Measurements from ENCODE around the gene AP1G2.

DNA sequence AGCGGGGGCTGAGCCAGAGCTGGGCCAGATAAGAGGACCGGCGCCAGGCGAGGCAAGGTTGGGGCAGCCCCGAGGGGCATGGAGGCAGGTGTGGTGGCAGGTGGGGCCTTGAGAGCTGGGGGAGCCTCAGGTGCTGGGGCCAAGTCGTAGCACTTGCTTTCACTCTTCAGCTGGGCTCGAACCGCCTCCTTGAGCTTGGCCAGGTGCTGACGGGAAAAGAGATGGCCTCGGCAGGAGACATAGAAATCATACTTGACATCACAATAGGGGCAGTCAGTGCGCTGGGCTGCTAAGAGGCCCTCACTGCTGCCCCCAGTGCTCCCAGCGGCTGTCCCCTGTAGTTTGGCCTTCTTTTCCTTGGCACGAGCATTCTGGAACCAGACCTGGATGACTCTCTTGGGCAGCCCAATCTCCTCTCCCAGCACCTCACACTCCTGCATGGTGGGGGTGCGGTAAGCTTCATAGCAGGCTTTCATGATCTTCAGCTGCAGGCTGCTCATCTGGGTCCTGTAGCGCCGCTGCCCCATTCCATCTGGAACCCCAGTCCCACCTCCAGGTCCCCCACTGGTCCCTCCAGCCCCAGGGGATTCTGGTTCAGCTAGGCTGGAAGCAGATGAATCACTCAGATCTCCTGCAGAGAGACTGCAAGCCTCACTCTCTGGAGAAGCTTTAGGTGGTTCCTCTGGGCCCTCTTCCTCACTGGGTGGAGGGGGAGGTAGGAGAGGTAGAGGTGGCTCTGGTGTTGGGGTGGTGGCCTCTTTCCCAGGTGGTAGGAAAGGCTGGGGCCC lies 44.2 kb downstream of the AP1G2 start:
- TF ChIP-seq ZNF512 (CRISPR knock-in tag; IDR thresholded peaks at IDR 0.05) (no peak), ZNF660 (CRISPR knock-in tag; IDR thresholded peaks at IDR 0.05; ENCODE audit: borderline replicate concordance, low read depth) (no peak), POLR2A (IDR thresholded peaks at IDR 0.05; ENCODE audit: insufficient read depth in 1 of 2, low read depth in 2 of 2, low read length in 2 of 2) (no peak)
